T1000 (cell line): Measurements from ENCODE around the gene FEV.
A peak's percentile ranks its signal among the peaks of the same experiment; 100 is the strongest.
"Not testable (repeated sequence)": the region's sequence is repeated elsewhere in the genome, so short reads cannot be mapped to it uniquely, and the experiment has no call there.

ENCODE experiments used
- DNase-seq: peaks from one replicate; lab custom pipeline; 2025; ENCODE audit warnings: mixed read lengths; lab: John Stamatoyannopoulos, UW

FEV gene

DNA sequence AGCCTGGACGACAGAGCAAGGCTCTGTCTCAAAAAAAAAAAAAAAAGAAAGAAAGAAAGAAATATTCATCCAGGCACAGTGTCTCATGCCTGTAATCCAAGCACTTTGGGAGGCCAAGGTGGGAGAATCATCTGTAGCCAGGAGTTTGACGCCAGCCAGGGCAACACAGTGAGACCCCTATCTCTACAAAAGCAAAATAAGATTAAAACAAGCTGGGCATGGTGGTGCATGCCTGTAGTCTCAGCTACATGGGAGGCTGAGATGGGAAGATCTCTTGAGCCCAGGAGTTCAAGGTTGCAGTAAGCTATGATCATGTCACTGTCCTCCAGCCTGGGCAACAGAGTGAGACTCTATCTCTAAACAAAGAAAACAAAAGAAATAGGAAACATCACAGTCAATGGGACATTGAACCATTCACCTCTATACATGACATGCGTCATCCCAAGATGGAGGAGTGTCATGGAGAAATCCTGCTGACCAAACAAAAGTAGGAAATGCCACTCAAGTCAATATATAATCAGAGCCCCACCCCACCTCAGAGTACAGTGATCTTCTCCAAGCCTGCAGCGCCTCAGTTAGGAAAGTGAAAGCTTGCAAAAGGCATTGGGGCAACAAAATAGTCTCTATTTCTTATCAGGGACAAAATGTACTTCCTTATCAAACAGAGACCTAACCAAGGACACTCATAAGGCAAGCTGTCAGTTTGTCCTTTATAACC, 9.8 kb downstream of the FEV start:
- no peak for DNase-seq

DNA sequence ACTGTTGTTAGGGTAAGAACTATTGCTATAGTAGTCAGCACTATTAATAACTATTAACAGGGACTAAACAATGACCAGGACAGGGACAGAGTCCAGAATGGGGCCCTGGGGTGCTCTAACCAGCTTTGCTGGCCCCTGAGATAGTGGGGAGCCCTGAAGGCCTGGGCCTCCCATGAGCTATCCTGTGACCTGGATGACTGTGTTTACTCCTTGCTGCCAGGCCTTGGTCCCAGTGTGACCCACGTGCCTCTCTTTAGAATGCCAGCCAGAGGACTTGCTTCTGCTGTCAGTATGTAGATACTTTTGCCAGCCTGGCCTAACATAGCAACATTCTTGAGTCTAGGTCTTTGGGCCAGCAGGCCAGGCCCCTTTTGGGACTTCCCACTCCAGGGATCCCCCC, 14.1 kb downstream of the FEV start:
- DNase-seq, result no peak

DNA sequence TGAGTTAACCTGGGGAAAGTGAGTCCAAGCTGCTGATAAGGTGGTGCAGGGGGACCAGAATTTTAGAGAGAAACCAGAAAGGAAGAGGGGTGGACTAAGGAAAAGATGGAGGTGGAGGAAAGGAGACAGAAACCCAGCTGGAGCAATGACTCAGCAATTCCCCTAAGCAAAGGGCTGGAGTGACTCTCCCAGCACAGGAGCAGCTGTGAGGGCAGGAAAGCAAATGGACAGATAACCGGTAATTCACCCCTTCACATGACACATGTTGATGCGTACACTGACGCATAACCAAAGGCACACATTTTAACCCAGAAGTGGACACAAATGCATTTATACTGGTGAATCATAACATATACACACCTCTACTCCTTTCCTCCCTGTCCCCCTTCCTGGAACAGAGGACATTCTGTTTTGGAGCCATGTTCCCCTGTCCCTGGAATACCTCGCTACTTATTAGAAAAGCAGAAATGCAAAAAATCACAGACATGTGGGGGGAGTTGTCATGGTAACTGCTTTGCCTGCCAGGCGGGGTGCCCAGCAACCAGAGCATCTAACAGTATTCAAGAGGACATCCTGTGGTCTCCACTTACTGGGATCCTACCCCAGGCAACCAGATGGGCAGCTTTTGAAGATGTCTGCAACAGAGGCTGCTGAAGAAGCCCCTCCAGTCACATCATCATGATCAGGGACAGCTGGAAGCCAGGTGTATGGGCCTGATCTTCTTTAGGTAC, 20.8 kb downstream of the FEV start:
- DNase-seq, result no peak

DNA sequence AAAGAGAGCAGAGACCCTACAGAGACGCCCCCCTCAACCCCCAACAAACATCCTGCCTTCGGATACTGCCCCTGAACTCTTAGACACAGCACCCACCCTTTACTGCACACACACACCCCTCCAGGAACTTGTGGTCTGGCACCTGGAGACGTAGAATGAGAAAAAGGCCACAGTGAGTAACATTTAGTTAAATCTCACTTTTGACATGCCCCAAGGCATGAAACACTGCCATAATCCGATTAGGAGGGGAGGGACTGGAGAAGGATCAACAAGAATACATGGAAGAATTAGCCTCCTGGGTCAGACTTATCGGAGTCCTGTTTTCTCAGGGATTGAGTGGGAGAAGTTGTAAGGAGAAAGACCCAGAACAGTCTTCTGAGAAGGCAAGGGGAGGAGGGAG, 21.4 kb downstream of the FEV start:
- no peak for DNase-seq

DNA sequence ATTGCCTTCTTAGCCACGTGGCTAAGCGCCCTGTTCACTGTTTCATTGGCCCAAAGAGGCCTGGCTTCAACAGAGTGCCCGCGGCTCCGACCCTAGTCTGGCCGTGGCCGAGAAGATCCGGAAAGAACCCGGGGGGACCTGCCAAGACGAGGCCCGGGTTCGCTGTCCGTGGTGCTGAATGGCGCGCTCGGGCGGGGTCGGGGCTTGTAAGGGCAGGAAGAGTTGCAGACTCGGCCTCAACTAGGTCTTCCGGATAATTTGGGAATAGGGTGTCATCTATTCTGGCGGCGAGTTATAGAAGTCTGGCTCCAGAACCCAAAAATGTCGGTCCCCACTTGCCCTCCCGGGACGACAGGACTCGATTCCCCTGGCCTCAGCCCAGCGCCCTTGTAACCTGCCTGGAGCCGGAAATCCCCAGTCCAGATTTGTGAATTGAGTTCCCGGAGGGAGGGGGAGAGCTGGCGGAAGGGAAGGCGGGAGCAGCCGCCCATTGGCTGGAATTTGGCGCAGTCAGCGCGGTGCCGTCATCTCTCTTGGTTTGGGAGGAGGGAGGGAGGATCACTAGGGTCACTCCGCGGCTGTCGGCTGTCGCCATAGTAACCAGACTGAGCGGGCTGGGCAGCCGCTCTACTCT, 22.0 kb downstream of the FEV start:
- peak; percentile 24 for DNase-seq

DNA sequence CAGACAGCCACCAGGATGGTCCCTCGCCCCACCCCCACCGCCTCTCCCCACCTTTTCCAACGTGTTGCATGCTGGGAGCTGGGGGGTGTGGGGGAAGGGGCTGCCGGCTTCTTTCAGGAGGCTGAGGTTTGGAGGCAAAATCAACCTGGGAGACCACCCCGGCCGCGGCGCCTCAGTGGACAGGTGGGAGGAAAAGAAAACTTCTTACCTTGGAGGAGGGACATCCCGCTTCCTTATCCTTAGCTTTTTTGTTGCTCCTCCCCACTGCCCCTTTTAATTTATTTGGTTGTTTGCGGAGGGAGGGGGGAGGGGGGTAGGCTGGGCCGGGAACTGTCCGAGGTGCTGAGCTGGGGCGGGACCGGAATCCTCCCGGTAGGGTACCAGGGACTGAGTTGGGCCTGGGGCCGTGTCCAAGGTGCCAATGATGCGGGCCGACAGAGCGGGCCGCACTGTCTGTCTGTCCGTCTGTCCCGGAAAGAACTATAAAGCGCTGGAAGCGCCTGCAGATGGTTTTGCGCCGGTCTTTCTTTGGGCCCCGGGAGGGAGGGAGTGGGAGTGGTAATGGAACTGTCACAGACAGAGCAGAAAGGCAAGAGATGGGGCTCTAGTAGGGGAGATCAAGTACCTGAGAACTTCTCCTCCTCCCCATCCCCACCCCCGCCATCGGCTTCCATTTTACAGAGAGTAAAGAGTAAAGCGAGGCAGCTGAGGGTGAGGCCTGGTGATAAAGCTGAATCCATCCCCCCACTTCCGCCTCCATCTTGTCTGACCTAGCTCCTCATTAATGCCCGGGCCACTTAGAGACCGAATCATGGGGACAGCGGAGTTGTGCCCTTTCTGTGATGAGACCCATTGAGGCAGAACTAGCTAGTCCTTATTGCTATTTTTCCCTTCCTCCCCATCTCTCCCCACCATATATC, 23.1 kb downstream of the FEV start:
- DNase-seq, result no peak

DNA sequence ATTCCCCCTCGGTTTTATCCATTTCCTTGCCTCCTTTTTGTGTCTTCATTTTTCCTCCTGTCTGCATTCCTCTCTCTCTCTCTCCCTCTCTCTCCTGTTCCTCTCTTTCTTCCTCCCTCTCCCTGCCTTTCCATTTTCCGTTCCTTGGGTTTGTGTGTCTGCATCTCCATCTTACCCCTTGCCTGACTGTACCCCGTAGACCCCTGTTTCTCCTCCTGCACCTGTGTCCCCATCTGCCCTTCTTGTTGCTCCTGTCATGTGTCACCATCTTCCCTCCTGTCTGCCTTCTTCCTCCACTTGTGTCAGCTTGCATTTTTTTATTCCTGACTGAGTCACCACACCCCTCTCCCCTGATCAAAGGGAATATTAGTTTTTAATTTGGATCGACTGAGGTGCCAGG, 23.8 kb downstream of the FEV start:
- no peak for DNase-seq

DNA sequence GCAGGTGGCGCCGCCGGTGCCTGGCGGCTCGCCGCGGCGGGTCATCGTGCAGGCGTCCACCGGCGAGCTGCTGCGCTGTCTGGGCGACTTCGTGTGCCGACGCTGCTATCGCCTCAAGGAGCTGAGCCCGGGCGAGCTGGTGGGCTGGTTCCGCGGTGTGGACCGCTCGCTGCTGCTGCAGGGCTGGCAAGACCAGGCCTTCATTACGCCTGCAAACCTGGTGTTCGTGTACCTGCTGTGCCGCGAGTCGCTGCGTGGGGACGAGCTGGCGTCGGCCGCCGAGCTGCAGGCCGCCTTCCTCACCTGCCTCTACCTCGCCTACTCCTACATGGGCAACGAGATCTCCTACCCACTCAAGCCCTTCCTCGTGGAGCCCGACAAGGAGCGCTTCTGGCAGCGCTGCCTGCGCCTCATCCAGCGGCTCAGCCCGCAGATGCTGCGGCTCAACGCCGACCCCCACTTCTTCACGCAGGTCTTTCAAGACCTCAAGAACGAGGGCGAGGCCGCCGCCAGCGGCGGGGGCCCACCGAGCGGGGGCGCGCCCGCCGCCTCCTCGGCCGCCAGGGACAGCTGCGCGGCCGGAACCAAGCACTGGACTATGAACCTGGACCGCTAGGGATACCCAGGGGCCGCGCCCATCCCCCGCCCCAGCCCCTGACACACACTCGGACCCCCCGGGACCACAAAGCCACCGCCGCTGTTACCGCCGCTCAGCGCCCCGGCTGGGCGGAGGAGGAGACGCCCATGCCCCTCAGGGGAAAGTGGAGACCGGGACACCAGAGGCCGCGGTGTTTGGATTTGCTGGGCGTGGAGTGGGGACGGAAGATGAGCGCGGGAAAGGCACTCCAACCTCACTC, 24.4 kb downstream of the FEV start:
- no peak for DNase-seq

DNA sequence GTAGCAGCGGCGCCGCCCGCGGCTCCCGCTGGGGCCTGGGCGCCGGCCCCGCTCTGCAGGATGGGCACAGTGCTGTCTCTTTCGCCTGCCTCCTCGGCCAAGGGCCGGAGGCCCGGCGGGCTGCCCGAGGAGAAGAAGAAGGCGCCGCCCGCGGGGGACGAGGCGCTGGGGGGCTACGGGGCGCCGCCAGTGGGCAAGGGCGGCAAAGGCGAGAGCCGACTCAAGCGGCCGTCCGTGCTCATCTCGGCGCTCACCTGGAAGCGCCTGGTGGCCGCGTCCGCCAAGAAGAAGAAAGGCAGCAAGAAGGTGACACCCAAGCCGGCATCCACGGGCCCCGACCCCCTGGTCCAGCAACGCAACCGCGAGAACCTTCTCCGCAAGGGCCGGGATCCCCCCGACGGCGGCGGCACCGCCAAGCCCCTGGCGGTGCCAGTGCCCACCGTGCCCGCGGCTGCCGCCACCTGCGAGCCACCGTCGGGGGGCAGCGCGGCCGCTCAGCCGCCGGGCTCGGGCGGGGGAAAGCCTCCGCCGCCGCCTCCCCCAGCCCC, 25.1 kb downstream of the FEV start:
- no peak for DNase-seq

DNA sequence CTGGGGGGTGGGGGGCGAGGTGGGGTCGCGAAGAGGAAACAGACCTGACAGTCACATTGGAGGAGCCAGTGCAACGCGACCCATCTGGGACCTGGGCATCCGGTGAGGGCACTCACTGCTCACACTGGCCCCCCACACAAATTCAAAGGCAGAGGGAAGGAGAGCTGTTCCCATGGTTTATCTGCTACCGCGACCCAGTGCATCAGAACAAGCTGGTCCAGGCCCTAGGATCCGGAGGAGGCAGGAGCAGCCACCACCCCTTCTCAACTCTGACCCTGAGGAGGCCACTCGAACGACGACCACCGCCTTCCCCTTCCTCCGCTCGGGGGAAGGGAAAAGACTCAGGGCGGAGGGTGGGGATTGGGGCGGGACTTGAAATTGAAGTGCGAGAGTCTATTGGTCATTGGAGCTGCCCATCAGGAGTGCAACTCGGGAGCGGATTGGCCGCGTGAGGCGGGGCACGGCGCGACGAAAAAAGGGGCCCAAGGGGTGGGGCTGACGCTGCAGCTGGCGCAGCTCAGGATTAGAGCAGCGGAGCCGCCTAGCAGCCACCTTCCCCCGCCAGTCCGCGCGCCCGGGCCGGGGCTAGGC, 25.7 kb downstream of the FEV start, which contains the start of gene CDK5R2:
CDK5R2 (plus strand) TSS at position 526 of the 591 bp plus-strand sequence. CDS start 155 bp downstream, outside the sequence.
- DNase-seq, result no peak

DNA sequence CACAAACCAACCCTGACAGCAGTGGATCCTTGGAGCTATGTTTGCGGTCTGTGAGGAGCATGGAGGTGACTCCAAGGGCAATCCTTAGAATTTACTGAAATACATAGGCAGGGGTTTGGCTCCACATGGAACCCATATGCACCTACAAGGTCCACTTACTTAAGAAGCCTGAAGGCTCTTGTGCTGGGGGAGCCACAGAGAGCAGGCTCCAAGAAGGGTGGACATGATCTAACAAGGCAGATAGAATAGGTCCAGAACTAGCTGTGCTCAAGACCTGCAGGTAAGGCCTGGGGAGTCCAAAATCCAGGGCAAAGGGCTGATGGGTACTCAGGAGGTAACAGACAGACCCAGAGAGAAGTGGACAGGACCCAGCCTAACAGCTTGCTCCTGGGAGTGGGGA, 26.7 kb downstream of the FEV start:
- DNase-seq, result no peak

DNA sequence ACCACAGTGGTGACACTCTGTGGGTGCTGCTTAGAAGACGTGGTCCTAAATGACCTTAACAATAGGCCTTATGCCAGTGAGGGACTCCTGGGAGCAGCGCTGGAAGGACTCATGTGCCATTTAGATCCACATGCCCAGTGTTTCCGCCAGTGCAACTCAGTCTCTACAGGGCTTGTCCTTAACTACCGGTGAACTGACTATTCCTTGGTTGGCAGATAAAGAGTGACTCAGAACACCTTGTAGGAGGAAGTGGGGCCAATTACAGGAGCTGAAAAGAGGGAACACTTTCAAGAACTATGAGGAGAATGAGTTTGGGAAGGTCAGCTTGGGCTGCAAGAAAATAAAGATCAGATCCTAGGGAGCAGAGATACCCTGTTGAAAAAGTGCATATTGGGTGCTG, 27.3 kb downstream of the FEV start:
- no peak for DNase-seq

DNA sequence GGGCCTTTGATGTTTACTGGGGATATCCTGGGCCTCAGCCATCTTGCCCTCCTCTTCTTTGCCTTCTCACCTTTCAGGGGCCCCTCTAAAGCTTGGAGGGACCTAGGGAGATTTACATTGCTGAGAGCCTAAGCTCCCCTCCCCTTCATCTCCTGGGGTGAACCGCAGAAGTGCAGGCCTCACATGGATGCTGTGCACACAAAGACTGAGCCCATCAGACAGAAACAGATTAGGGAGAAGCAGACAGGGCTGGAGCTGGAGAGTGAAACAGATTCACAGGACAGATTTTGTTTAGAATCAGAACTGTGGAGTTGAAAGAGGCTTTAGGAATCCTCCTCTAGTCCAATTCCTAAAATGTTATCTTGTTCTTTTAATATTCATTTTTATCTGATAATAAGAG, 28.9 kb downstream of the FEV start:
- no peak for DNase-seq

DNA sequence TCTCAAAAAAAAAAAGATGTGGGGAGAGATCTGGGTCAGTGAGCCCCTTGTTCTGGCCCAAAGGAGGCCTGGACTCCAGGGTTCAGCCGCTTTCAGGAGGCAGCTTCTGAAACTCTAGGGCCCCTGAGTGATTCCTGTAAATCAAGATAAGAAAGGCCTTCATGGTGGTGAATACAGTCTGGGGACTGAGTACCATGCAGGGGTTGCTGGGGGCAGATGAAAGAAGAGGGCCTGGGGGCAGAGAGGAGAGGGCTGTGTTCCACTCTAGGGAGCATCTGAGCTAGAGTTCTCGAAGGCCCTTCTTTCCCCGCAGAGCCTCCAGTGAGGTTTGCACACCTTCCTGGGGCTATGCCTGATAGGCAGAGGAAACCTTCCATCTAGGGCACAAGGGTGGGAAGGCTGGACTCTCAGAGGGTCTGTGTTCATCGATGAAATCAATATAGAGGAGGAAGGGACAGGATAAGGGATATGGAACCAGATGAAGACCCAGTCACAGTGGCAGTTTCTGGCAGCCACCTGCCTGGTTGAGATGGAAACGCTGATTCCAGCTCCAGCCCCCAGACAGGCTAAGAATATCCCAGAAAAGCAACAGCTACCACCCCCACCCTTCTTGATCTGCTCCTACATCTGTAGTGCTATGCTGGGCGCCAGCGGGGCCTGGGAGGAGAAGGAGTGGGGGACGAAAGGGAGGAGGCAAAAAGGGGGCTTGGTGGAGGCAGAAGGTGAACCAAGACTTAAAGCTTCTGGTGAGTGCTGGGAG, 30.3 kb downstream of the FEV start:
- DNase-seq, result no peak

DNA sequence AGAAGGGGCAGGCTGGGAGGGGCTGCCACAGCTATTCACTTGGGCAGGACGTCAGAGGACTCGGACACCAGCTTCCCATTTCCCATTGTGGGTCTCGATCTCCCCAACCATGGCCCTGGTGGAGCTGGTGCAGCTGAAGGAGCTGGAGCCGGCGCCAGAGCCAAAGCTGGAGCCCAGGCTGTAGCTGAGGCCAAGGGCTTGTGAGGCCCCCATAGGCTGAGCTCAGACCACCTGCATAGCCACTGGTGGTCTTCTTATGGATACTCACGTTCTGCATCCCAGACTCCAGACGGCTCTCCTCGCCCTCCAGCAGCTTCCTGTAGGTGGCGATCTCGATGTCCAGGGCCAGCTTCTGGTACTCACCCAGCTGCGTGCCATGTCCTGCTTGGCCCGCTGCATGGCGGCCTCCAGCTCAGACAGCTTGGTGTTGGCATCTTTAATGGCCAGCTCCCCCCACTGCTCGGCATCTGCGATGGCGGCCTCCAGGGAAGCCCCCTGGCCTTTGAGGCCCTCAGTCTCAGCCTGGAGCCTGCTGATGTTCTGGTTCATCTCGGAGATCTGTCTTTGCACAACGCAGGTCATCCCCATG, 31.5 kb downstream of the FEV start:
- no peak for DNase-seq

DNA sequence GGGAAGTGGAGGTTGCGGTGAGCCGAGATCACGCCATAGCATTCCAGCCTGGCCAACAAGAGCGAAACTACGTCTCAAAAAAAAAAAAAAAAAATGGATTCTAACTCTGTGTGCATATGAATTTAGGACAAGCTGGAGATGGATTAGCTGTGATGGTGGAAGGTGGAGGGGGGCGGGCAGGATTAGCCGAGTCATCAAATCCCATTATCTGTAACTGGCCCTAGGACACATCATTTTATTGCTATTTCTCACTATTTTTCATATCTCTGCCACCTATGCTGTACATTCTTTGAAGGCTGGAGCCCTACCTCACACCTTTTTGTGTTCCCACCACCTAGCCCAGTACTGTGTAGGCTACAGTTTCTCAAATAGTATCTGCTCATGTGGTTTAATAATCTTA, 32.8 kb downstream of the FEV start:
- DNase-seq, result no peak

DNA sequence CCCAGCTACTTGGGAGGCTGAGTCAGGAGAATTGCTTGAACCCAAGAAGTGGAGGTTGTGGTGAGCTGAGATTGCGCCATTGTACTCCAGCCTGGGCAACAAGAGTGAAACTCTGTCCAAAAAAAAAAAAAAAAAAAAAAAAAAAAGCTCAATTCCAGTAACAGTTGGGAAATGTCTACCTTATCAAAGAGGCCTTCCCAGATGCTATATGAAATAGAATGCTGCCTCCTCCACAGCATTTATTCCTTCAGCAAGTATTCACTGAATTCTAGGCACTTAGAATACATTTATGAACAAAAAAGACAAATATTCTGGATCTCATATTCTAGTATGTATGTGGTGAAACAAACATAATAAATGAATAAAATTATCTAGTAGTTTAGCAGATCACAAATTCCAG, 38.4 kb downstream of the FEV start:
- DNase-seq, result no peak

DNA sequence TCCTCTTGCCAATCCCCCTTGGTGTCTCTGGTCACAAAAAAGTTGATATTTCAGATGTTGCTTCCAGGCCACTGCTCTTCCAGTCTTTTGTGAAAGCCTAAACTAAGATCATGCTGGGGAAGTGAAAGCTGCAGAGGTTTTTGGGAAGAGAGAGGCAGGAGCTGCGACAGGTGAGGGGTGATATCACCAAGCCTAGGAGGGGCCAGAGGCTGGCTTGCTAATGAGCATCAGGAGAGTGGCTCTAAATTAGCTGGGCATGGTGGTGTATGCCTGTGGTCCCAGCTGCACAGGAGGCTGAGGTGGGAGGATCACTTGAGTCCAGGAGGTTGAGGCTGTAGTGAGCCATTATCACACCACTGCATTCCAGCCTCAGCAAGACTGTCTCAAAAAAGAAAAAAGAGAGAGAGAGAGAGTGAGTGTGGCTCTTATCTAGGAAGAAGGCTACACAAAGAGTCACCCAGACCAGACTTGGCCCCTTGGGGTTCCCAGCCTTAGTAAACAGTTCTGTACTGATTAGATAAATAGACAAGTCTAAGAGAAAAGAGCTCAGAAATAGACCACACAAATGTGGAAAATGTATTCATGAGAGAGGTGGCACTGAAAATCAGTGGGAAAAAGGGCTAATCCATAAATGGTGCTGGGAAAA, 40.1 kb downstream of the FEV start:
- no peak for DNase-seq

DNA sequence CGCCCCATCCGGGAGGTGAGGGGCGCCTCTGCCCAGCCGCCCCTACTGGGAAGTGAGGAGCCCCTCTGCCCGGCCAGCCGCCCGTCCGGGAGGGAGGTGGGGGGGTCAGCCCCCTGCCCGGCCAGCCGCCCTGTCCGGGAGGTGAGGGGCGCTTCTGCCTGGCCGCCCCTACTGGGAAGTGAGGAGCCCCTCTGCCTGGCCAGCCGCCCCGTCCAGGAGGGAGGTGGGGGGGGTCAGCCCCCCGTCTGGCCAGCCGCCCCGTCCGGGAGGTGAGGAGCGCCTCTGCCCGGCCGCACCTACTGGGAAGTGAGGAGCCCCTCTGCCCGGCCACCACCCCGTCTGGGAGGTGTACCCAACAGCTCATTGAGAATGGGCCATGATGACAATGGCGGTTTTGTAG, 53.2 kb downstream of the FEV start:
- DNase-seq, result not testable (repeated sequence)
